ENCODE measurements around the gene MTNR1A.

Gene MTNR1A

DNA sequence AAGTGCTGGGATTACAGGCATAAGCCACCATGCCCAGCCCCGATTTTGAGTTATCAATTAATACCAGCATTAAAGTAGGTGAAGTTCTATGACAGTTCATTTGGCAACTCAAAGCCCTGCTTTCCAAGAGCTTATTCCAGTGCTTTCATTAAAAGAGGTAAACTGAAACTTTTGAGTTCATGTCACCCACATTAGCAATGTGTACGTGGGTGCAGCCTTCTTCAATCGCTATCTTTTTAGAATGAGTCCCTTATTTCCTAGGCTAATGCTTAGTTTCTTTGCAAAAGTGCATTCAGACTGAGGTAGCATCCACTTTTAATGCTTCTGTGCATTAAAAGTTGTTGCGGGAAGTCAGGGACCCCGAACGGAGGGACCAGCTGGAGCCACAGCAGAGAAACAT is 26.1 kb upstream of the MTNR1A start:
- Histone ChIP-seq H3K4me2 (ENCODE audit: low read length) (no peak overlapping the region), H3K27ac (ENCODE audit: low read depth, low read length) (no peak overlapping the region), H3K9me2 (replicated peaks; ENCODE audit: control insufficient read depth, low read length) (no peaks in the 10 kb centered on the region), H3K4me3 (ENCODE audit: low read length) (no peak overlapping the region), H3F3A (ENCODE audit: control insufficient read depth, insufficient read depth) (no peaks in the 10 kb centered on the region), H3K36me3 (ENCODE audit: control insufficient read depth, low read length) (no peaks in the 10 kb centered on the region), H3K79me2 (ENCODE audit: control insufficient read depth, low read length) (no peaks in the 10 kb centered on the region), H3K4me1 (ENCODE audit: control insufficient read depth, low read length) (no peaks in the 10 kb centered on the region), H4K20me1 (ENCODE audit: control insufficient read depth, insufficient read depth, low read depth, low read length) (no peaks in the 10 kb centered on the region), H3K27me3 (ENCODE audit: control insufficient read depth, low read length) (no peaks in the 10 kb centered on the region), H3K9me3 (ENCODE audit: control insufficient read depth, insufficient read depth, low read length) (no peaks in the 10 kb centered on the region)
- TF ChIP-seq EZH2phosphoT487 (IDR thresholded peaks at IDR 0.05; ENCODE audit: borderline replicate concordance, low read length) = no peak
- TF ChIP-seq, protein P1, sequence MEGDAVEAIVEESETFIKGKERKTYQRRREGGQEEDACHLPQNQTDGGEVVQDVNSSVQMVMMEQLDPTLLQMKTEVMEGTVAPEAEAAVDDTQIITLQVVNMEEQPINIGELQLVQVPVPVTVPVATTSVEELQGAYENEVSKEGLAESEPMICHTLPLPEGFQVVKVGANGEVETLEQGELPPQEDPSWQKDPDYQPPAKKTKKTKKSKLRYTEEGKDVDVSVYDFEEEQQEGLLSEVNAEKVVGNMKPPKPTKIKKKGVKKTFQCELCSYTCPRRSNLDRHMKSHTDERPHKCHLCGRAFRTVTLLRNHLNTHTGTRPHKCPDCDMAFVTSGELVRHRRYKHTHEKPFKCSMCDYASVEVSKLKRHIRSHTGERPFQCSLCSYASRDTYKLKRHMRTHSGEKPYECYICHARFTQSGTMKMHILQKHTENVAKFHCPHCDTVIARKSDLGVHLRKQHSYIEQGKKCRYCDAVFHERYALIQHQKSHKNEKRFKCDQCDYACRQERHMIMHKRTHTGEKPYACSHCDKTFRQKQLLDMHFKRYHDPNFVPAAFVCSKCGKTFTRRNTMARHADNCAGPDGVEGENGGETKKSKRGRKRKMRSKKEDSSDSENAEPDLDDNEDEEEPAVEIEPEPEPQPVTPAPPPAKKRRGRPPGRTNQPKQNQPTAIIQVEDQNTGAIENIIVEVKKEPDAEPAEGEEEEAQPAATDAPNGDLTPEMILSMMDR (IDR thresholded peaks at IDR 0.05; ENCODE audit: low read depth, low read length, poor library complexity, severe bottlenecking) = no peak

DNA sequence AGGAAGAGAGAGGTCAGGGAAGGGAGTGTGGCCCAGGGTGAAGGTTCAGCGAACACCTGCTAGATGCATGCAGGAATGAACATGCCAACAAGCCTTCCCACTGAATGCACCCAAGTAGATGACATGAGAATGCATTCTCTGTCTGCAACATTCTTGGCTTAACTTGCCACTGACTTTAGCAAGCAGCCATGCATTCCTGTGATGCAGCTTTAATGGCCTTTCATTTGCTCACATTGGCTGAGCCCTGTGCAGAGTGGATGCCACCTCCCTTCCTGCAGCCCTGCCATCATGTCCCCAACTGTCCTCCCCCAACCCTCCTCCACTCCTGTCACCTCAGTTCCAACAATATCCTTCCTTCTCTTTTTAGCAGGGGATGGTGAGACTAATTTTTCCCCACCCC is 25.3 kb upstream of the MTNR1A start:
- H3K9me2 ChIP-seq (replicated peaks; ENCODE audit: control insufficient read depth, low read length) = no peaks in the 10 kb centered on the region
- no peak overlapping the region for H3K27ac ChIP-seq (ENCODE audit: low read depth, low read length)
- no peaks in the 10 kb centered on the region for H3K79me2 ChIP-seq (ENCODE audit: control insufficient read depth, low read length)
- H3K36me3 ChIP-seq (ENCODE audit: control insufficient read depth, low read length) = no peaks in the 10 kb centered on the region
- no peaks in the 10 kb centered on the region for H3K27me3 ChIP-seq (ENCODE audit: control insufficient read depth, low read length)
- no peaks in the 10 kb centered on the region for H4K20me1 ChIP-seq (ENCODE audit: control insufficient read depth, insufficient read depth, low read depth, low read length)
- H3F3A ChIP-seq (ENCODE audit: control insufficient read depth, insufficient read depth) = no peaks in the 10 kb centered on the region
- no peak overlapping the region for H3K4me2 ChIP-seq (ENCODE audit: low read length)
- no peak for TF ChIP-seq EZH2phosphoT487 (IDR thresholded peaks at IDR 0.05; ENCODE audit: borderline replicate concordance, low read length)
- TF ChIP-seq, protein P1 (IDR thresholded peaks at IDR 0.05; ENCODE audit: low read depth, low read length, poor library complexity, severe bottlenecking) = no peak
- H3K4me3 ChIP-seq (ENCODE audit: low read length) = no peak overlapping the region
- no peaks in the 10 kb centered on the region for H3K9me3 ChIP-seq (ENCODE audit: control insufficient read depth, insufficient read depth, low read length)
- H3K4me1 ChIP-seq (ENCODE audit: control insufficient read depth, low read length) = no peaks in the 10 kb centered on the region

DNA sequence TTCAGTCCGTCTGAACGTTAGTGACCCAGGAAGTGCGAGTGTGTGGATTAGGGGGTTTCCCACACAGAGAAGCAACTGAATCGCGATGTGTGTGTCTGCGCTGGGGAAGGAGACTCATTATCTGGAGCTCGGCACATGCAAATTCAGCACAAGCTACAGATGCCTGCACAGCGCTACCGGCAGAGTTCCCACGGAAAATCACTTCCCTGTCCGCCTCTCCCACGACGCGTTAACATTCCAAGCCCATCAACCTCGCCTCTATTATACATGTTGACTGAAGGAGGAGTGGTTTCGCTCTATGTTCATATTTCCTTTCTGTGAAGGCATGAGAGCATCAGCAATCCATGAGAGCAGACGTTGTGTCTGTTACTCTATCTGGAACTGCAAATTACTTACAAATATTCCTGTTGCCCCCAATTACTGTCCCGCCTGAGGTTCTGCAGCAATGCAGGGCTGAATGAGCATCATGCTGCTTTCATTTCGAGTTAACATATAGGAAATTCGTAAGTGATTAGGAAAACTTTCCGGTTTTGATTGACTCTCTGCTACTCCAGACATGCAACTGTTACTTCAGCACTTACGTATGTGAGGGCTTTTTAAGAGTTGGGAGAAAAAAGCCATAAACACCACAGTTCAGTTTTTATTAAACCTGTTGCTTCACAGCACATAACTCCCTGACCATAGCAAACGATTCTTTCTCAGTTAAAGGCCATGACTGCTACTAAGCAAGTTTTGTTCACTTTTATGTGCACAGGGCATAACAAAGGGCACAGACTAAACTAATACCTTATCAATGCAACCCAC is 15.0 kb upstream of the MTNR1A start:
- Histone ChIP-seq H3F3A (ENCODE audit: control insufficient read depth, insufficient read depth) (no peaks in the 10 kb centered on the region), H3K27me3 (ENCODE audit: control insufficient read depth, low read length) (no peaks in the 10 kb centered on the region), H3K79me2 (ENCODE audit: control insufficient read depth, low read length) (no peaks in the 10 kb centered on the region), H3K36me3 (ENCODE audit: control insufficient read depth, low read length) (no peaks in the 10 kb centered on the region), H3K4me1 (ENCODE audit: control insufficient read depth, low read length) (no peaks in the 10 kb centered on the region), H3K9me2 (replicated peaks; ENCODE audit: control insufficient read depth, low read length) (no peaks in the 10 kb centered on the region), H3K27ac (ENCODE audit: low read depth, low read length) (no peak overlapping the region), H3K4me2 (ENCODE audit: low read length) (no peak overlapping the region), H4K20me1 (ENCODE audit: control insufficient read depth, insufficient read depth, low read depth, low read length) (no peaks in the 10 kb centered on the region), H3K9me3 (ENCODE audit: control insufficient read depth, insufficient read depth, low read length) (no peaks in the 10 kb centered on the region), H3K4me3 (ENCODE audit: low read length) (no peak overlapping the region)
- TF ChIP-seq, protein P1 (IDR thresholded peaks at IDR 0.05; ENCODE audit: low read depth, low read length, poor library complexity, severe bottlenecking) = no peak
- no peak for TF ChIP-seq EZH2phosphoT487 (IDR thresholded peaks at IDR 0.05; ENCODE audit: borderline replicate concordance, low read length)
